ENCODE results near the gene PCDHGB6. TPM values are rescaled to one million over a fixed set of nuclear protein-coding genes. Genes with fewer than 3 reads are reported as not detected.
"Not testable (repeated sequence)": the region's sequence is repeated elsewhere in the genome, so short reads cannot be mapped to it uniquely, and the experiment has no call there.

The PCDHGB6 gene
- total RNA-seq, 1 donor from 2014 or later, result 0.37 TPM

DNA sequence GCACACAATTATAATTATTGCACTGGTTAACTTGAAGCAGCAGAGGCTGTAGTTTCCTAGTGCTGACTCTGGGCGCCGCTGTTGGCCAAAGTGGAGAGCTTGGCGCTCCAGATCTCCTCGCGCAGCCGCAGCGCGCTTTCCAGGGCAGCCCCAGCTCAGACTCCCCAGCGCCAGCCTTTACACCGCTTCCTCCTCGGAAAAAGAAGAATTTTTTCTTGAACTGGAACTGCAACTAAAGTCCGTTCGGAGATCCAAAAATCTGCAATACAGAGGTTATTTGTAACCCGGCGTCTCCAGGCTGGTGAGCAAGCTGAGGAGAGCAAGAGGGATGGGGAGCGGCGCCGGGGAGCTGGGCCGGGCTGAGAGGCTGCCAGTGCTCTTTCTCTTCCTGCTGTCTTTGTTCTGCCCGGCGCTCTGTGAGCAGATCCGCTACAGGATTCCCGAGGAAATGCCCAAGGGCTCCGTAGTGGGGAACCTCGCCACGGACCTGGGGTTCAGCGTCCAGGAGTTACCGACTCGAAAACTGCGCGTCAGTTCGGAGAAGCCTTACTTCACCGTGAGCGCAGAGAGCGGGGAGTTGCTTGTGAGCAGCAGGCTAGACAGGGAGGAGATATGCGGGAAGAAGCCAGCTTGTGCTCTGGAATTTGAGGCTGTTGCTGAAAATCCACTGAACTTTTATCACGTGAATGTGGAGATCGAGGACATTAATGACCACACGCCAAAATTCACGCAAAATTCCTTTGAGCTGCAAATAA lies 20.1 kb upstream of the PCDHGB6 start, which contains the start of gene PCDHGB4:
Gene PCDHGB4, plus strand, starts transcription at position 142 of the 755 bp plus-strand sequence. Its CDS starts 187 bp downstream, at position 329.
- intact Hi-C loops (cut with micrococcal nuclease), result not testable (repeated sequence)

DNA sequence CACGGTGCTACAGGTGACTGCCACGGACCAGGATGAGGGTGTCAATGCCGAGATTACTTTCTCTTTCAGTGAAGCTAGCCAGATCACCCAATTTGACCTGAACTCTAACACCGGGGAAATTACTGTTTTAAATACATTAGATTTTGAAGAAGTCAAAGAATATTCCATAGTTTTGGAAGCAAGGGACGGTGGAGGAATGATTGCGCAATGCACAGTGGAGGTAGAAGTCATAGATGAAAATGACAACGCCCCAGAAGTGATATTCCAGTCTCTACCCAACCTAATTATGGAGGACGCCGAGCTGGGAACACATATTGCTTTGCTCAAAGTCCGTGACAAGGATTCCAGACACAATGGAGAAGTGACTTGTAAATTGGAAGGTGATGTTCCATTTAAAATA lies 19.2 kb upstream of the PCDHGB6 start:
- intact Hi-C loops (cut with micrococcal nuclease), result no loop called here

DNA sequence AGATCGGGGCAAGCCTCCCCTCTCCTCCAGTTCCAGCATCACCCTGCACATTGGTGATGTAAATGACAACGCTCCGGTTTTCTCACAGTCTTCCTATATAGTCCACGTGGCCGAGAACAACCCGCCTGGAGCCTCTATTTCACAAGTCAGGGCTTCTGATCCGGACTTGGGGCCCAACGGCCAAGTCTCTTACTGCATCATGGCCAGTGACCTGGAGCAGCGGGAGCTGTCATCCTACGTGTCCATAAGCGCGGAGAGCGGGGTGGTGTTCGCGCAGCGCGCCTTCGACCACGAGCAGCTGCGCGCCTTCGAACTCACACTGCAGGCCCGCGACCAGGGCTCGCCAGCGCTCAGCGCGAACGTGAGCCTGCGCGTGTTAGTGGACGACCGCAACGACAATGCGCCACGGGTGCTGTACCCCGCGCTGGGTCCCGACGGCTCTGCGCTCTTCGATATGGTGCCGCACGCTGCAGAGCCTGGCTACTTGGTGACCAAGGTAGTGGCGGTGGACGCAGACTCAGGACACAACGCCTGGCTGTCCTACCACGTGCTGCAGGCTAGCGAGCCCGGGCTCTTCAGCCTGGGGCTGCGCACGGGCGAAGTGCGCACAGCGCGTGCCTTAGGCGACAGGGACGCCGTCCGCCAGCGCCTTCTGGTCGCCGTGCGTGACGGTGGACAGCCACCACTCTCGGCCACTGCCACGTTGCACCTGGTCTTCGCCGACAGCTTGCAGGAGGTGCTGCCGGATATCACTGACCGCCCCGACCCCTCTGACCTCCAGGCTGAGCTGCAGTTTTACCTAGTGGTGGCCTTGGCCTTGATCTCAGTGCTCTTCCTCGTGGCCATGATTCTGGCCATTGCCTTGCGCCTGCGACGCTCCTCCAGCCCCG lies 18.4 kb upstream of the PCDHGB6 start:
- intact Hi-C loops (cut with micrococcal nuclease), result no loop called here

DNA sequence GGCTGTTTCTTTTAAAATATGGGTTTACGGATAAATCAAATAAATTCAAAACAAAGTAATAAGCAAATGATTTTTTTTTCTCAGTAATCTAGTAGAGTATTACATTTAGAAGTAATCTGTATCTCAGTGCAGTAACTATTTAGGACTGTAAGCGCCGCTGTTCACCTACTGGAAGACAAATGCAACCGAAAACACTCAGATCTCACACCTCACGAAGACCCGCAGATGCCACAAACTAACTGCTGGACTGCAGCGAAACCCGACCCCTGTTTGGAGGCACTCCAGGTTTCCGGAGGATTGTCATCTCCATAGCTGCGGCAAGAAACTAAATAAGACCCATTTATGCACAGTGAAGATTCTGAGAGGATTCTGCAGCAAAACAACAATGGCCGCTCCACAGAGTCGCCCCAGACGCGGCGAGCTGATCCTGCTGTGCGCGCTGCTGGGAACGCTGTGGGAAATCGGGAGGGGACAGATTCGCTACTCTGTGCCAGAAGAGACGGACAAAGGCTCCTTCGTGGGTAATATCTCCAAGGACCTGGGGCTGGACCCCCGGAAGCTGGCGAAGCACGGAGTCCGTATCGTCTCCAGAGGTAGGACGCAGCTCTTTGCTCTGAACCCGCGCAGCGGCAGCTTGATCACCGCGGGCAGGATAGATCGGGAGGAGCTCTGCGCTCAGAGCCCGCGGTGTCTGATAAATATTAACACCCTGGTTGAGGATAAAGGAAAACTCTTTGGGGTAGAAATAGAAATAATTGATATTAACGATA lies 15.2 kb upstream of the PCDHGB6 start, which contains the start of gene PCDHGA8:
Gene PCDHGA8, plus strand, starts transcription at position 205 of the 770 bp plus-strand sequence. Its CDS starts 181 bp downstream, at position 386.
- intact Hi-C loops (cut with micrococcal nuclease), result no loop called here

DNA sequence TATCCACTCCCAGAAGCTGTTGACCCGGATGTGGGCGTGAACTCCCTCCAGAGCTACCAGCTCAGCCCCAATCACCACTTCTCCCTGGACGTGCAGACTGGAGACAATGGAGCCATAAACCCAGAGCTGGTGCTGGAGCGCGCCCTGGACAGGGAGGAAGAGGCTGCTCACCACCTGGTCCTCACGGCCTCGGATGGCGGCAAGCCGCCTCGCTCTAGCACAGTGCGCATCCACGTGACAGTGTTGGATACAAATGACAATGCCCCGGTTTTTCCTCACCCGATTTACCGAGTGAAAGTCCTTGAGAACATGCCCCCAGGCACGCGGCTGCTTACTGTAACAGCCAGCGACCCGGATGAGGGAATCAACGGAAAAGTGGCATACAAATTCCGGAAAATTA lies 14.6 kb upstream of the PCDHGB6 start:
- intact Hi-C loops (cut with micrococcal nuclease), result no loop called here

DNA sequence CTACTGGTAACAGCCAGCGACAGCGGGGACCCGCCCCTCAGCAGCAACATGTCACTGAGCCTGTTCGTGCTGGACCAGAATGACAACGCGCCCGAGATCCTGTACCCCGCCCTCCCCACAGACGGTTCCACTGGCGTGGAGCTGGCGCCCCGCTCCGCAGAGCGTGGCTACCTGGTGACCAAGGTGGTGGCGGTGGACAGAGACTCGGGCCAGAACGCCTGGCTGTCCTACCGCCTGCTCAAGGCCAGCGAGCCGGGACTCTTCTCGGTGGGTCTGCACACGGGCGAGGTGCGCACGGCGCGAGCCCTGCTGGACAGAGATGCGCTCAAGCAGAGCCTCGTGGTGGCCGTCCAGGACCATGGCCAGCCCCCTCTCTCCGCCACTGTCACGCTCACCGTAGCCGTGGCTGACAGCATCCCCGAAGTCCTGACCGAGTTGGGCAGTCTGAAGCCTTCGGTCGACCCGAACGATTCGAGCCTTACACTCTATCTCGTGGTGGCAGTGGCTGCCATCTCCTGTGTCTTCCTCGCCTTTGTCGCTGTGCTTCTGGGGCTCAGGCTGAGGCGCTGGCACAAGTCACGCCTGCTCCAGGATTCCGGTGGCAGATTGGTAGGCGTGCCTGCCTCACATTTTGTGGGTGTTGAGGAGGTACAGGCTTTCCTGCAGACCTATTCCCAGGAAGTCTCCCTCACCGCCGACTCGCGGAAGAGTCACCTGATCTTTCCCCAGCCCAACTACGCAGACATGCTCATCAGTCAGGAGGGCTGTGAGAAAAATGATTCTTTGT lies 13.2 kb upstream of the PCDHGB6 start:
- intact Hi-C loops (cut with micrococcal nuclease), result loop anchor here (5.0 kb wide), 1 partner anchor 32 kb away; the partner anchor contains the start of gene PCDHGA5

- intact Hi-C loops (cut with micrococcal nuclease), result loop anchor here (5.0 kb wide), 1 partner anchor 36 kb away; the partner anchor contains the start of gene PCDHGA5
Observed at GRCh38 chr5:141397756-141398551, 9.9 kb upstream of the PCDHGB6 start, which contains the start of gene PCDHGB5. Gene PCDHGB5 (plus strand): TSS chr5:141397947. CDS start chr5:141398128, 181 bp downstream.

DNA sequence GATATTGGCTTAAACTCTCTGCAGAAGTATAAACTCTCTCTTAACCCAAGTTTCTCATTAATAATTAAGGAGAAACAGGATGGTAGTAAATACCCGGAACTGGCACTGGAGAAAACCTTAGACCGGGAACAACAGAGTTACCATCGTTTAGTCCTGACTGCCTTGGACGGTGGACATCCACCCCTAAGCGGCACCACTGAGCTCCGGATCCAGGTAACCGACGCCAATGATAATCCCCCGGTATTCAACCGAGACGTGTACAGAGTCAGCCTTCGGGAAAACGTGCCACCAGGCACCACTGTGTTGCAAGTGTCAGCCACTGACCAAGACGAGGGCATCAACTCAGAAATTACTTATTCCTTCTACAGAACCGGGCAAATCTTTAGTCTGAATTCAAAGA lies 9.2 kb upstream of the PCDHGB6 start:
- intact Hi-C loops (cut with micrococcal nuclease), result loop anchor here (5.0 kb wide), 1 partner anchor 36 kb away; the partner anchor contains the start of gene PCDHGA5

GRCh38 chr5:141399555-141400258 lies 8.1 kb upstream of the PCDHGB6 start:
- intact Hi-C loops (cut with micrococcal nuclease), result loop anchor here (5.0 to 10.0 kb wide), 2 partner anchors 37 to 165 kb away; partner anchors contain the start of gene PCDHGA5

DNA sequence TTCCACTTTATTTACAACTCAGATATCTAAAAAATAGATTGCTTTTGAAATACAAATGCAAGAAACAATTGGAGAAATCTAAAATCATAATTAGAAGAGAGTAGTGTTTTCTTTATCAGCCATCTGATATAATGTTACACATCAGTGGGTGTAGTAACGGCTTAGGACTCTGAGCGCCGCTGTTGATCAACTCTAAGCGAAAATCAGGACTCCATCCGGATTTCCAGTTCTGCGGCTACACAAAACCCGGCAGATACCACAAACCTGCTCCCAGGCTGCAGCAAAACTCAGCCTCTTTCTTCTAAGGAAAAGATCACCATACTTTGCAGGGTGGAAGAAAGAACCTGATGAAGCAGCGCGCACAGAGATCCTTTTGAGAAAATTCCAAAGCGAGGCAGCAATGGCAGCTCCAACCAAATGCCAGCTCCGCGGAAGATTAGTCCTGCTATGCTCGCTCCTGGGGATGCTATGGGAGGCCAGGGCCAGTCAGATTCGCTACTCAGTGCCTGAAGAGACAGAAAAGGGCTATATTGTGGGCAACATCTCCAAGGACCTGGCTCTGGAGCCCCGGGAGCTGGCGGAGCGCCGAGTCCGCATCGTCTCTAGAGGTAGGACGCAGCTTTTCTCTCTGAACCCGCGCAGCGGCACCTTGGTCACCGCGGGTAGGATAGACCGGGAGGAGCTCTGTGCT lies 5.1 kb upstream of the PCDHGB6 start, which contains the start of gene PCDHGA9:
Gene PCDHGA9, plus strand, starts transcription at position 226 of the 691 bp plus-strand sequence. Its CDS starts 175 bp downstream, at position 401.
- intact Hi-C loops (cut with micrococcal nuclease), result loop anchor here (10.0 kb wide), 1 partner anchor 168 kb away; no protein-coding TSS in a partner anchor

GRCh38 chr5:141403387-141403786 lies 4.4 kb upstream of the PCDHGB6 start:
- intact Hi-C loops (cut with micrococcal nuclease), result loop anchor here (10.0 kb wide), 1 partner anchor 169 kb away; no protein-coding TSS in a partner anchor

DNA sequence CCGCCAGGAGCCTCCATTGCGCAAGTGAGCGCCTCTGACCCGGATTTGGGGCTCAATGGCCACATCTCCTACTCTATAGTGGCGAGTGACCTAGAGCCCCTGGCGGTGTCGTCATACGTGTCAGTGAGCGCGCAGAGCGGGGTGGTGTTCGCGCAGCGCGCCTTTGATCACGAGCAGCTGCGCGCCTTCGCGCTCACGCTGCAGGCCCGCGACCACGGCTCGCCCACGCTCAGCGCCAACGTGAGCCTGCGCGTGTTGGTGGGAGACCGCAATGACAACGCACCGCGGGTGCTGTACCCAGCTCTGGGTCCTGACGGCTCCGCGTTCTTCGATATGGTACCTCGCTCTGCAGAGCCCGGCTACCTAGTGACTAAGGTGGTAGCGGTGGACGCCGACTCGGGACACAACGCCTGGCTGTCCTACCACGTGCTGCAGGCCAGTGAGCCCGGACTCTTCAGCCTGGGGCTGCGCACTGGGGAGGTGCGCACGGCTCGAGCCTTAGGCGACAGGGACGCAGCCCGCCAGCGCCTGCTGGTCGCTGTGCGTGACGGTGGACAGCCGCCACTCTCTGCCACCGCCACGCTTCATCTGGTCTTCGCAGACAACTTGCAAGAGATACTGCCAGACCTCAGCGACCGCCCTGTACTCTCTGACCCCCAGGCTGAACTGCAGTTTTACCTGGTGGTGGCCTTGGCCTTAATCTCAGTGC lies 1.9 kb downstream of the PCDHGB6 start:
- intact Hi-C loops (cut with micrococcal nuclease), result loop anchor here (1.0 to 10.0 kb wide), 3 partner anchors 47 to 175 kb away; partner anchors contain the start of gene PCDHGA5

GRCh38 chr5:141411575-141411974 lies 3.8 kb downstream of the PCDHGB6 start:
- intact Hi-C loops (cut with micrococcal nuclease), result loop anchor here (5.0 kb wide), 1 partner anchor 49 kb away; the partner anchor contains the start of gene PCDHGA5

DNA sequence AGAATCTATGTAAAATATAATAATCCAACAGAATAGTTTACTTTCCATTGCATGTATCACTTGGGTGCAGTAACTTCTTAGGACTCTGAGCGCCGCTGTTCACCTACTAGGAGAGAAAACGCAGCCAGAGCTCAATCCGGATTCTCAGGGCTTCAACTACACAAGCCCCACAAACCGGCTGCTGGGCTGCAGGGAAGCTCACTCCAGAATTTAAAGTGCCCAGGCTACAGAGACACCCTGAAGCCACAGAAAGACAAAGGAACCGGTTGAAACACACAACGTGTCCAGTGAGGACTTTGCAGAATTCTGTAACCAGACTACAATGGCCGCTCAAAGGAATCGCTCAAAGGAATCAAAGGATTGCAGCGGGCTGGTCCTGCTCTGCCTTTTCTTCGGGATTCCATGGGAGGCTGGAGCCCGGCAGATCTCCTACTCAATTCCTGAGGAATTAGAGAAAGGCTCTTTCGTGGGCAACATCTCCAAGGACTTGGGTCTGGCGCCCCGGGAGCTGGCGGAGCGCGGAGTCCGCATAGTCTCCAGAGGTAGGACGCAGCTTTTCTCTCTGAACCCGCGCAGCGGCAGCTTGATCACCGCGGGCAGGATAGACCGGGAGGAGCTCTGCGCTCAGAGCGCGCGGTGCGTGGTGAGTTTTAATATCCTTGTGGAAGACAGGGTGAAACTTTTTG lies 5.2 kb downstream of the PCDHGB6 start, which contains the start of gene PCDHGA10:
Gene PCDHGA10, plus strand, starts transcription at position 134 of the 686 bp plus-strand sequence. Its CDS starts 189 bp downstream, at position 323.
- intact Hi-C loops (cut with micrococcal nuclease), result loop anchor here (1.0 to 5.0 kb wide), 4 partner anchors 51 to 151 kb away; partner anchors contain the start of gene PCDHGA5

- intact Hi-C loops (cut with micrococcal nuclease), result loop anchor here (1.0 to 5.0 kb wide), 3 partner anchors 51 to 151 kb away; partner anchors contain the start of gene PCDHGA5
Observed at GRCh38 chr5:141413540-141414069, 5.8 kb downstream of the PCDHGB6 start.

All from T-helper 1 cell treated with Interleukin-12 subunit alpha and Interleukin-12 subunit beta and Interleukin-4 antibody, amounts not matched to agents 30 ng/mL and 1 ng/mL, for 36 hours (primary cell).